ENCODE data around the gene RAD51D. TPM values are rescaled to one million over a fixed set of nuclear protein-coding genes. Genes with fewer than 3 reads are reported as not detected.

The RAD51D gene
- polyA plus RNA-seq, 1 donor (not counting 4 experiments of a cell fraction or from before 2014, with no cell fraction given): 4.9 TPM

Small RNAs within 50 kb of the gene (small RNA-seq; reads per million reads assigned to genes)
- gene AC004223.1 (ENCODE audit: insufficient read length in 3 of 3, low read depth in 3 of 3, low replicate concordance in 1 of 3): 0 reads per million in 3 experiments
- 0 reads per million in 3 experiments for gene RNU6-840P (ENCODE audit: insufficient read length in 3 of 3, low read depth in 3 of 3, low replicate concordance in 1 of 3)

Other genes with a start within 250 kb of the RAD51D start
- 0.65 to 1.4 TPM (median 1.1 TPM) in 3 replicates for gene CCT6B, start 158.4 kb downstream of the RAD51D start, polyA plus RNA-seq
- 5.5 to 10.3 TPM (median 7.5 TPM) in 3 replicates for gene ZNF830, start 158.3 kb downstream of the RAD51D start, polyA plus RNA-seq
- 18.0 to 29.3 TPM (median 24.5 TPM) in 3 replicates for gene LIG3, start 139.3 kb downstream of the RAD51D start, polyA plus RNA-seq
- gene RFFL, start 56.2 kb downstream of the RAD51D start, polyA plus RNA-seq: 10.7 to 17.0 TPM (median 13.5 TPM) in 3 replicates
- gene FNDC8, start 1.8 kb upstream of the RAD51D start, polyA plus RNA-seq: not detected in 3 replicates
- gene NLE1, start 22.4 kb upstream of the RAD51D start, polyA plus RNA-seq: 13.5 to 18.6 TPM (median 16.0 TPM) in 3 replicates
- 0.03 to 0.04 TPM in 2 of 3 replicates, not detected in the other for gene UNC45B, start 28.0 kb upstream of the RAD51D start, polyA plus RNA-seq
- not detected in 3 replicates for gene SLC35G3, start 74.5 kb upstream of the RAD51D start, polyA plus RNA-seq
- gene SLFN5, start 123.2 kb upstream of the RAD51D start, polyA plus RNA-seq: 51.4 to 101 TPM (median 79.9 TPM) in 3 replicates

All from keratinocyte (primary cell).